WTC11 (cell line): Measurements from ENCODE around the gene FCRL5.

Experiments used
- AFF4 ChIP-seq: sonication (generic); formaldehyde crosslinking; IDR thresholded peaks from 2 replicates; pipeline ENCODE4 v1.8.1; 2023; ENCODE audit warnings: mild to moderate bottlenecking, missing genetic modification reagents, borderline replicate concordance
- CTCF ChIP-seq: fragments of 200-600 bp; IDR thresholded peaks from 2 replicates; pipeline ENCODE4 v1.8.0; 2022; ENCODE audit warnings: antibody characterized with exemption
- E2F1 ChIP-seq: sonication (generic); formaldehyde crosslinking; IDR thresholded peaks from 2 replicates; pipeline ENCODE4 v1.8.0; 2022; ENCODE audit warnings: mild to moderate bottlenecking, missing genetic modification reagents
- JAZF1 ChIP-seq: fragments of 250-450 bp; sonication (Bioruptor Pico); IDR thresholded peaks from 2 replicates; pipeline ENCODE4 v1.9.0; 2021; ENCODE audit warnings: moderate library complexity, mild to moderate bottlenecking, inconsistent platforms
- MYBL2 ChIP-seq: sonication (generic); formaldehyde crosslinking; IDR thresholded peaks from 2 replicates; pipeline ENCODE4 v1.8.1; 2023; ENCODE audit warnings: mild to moderate bottlenecking, moderate library complexity, missing genetic modification reagents
- NFE2L1 ChIP-seq: sonication (generic); formaldehyde crosslinking; IDR thresholded peaks from 2 replicates; pipeline ENCODE4 v1.8.1; 2023; ENCODE audit warnings: missing genetic modification reagents
- OVOL2 ChIP-seq: fragments of 250-450 bp; sonication (Bioruptor Pico); IDR thresholded peaks from 2 replicates; pipeline ENCODE4 v1.9.0; 2021; ENCODE audit warnings: mild to moderate bottlenecking, borderline replicate concordance
- ZNF121 ChIP-seq: sonication (generic); formaldehyde crosslinking; IDR thresholded peaks from 2 replicates; pipeline ENCODE4 v1.8.0; 2023; ENCODE audit warnings: missing genetic modification reagents
- ZNF232 ChIP-seq: sonication (generic); formaldehyde crosslinking; IDR thresholded peaks from 2 replicates; pipeline ENCODE4 v1.8.0; 2022; ENCODE audit warnings: mild to moderate bottlenecking, missing genetic modification reagents
- TF ChIP-seq, protein P1 (sequence below): sonication (generic); formaldehyde crosslinking; conservative IDR thresholded peaks from 2 replicates; pipeline ENCODE4 v1.8.1; 2022; ENCODE audit warnings: mild to moderate bottlenecking, missing genetic modification reagents
- TF ChIP-seq, protein P2 (sequence below): sonication (generic); formaldehyde crosslinking; IDR thresholded peaks from 2 replicates; pipeline ENCODE4 v1.8.0; 2022; ENCODE audit warnings: missing genetic modification reagents

- TF ChIP-seq NFE2L1 (no peak), ZNF121 (no peak), CTCF (no peak), AFF4 (CRISPR knock-in tag) (no peak), JAZF1 (CRISPR knock-in tag) (no peak), MYBL2 (CRISPR knock-in tag) (no peak), E2F1 (CRISPR knock-in tag) (no peak), OVOL2 (CRISPR knock-in tag) (no peak), ZNF232 (CRISPR knock-in tag) (no peak)
- TF ChIP-seq, protein P1, sequence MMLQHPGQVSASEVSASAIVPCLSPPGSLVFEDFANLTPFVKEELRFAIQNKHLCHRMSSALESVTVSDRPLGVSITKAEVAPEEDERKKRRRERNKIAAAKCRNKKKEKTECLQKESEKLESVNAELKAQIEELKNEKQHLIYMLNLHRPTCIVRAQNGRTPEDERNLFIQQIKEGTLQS (CRISPR knock-in tag), result no peak
- TF ChIP-seq, protein P2, sequence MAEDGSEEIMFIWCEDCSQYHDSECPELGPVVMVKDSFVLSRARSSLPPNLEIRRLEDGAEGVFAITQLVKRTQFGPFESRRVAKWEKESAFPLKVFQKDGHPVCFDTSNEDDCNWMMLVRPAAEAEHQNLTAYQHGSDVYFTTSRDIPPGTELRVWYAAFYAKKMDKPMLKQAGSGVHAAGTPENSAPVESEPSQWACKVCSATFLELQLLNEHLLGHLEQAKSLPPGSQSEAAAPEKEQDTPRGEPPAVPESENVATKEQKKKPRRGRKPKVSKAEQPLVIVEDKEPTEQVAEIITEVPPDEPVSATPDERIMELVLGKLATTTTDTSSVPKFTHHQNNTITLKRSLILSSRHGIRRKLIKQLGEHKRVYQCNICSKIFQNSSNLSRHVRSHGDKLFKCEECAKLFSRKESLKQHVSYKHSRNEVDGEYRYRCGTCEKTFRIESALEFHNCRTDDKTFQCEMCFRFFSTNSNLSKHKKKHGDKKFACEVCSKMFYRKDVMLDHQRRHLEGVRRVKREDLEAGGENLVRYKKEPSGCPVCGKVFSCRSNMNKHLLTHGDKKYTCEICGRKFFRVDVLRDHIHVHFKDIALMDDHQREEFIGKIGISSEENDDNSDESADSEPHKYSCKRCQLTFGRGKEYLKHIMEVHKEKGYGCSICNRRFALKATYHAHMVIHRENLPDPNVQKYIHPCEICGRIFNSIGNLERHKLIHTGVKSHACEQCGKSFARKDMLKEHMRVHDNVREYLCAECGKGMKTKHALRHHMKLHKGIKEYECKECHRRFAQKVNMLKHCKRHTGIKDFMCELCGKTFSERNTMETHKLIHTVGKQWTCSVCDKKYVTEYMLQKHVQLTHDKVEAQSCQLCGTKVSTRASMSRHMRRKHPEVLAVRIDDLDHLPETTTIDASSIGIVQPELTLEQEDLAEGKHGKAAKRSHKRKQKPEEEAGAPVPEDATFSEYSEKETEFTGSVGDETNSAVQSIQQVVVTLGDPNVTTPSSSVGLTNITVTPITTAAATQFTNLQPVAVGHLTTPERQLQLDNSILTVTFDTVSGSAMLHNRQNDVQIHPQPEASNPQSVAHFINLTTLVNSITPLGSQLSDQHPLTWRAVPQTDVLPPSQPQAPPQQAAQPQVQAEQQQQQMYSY (CRISPR knock-in tag), result no peak
Measured at GRCh38 chr1:157539568-157539967, 12.7 kb downstream of the FCRL5 start.
